Upper lobe of left lung (tissue), 6 donors: Measurements from ENCODE around the gene FCMR. TPM values are rescaled to one million over a fixed set of nuclear protein-coding genes. Genes with fewer than 3 reads are reported as not detected.
A peak's percentile ranks its signal among the peaks of the same experiment; 100 is the strongest.

Experiments
- ATAC-seq, 2 donors: fragments of 200-7000 bp; cut with Tn5 transposase; one replicate each; pipeline ENCODE4 v1.9.1; 2022; ENCODE audit warnings: mild to moderate bottlenecking in 2 of 2, moderate library complexity in 2 of 2; ENCODE audit not compliant: low FRiP score in 2 of 2
- DNase-seq, 2 donors: peaks; one replicate each; pipeline ENCODE4 v3.0.0-alpha.2; 2019 to 2020
- H3K27ac ChIP-seq, 4 donors: fragments of 200-600 bp; sonication (generic); one replicate each; pipeline ENCODE4 v1.5.1; 2016 to 2019
- H3K27me3 ChIP-seq, 4 donors: fragments of 200-600 bp; sonication (generic); one replicate each; pipeline ENCODE4 v1.5.1; 2017 to 2019
- H3K36me3 ChIP-seq, 4 donors: fragments of 200-600 bp; sonication (generic); one replicate each; pipeline ENCODE4 v1.5.1; 2016 to 2019
- H3K4me1 ChIP-seq, 4 donors: fragments of 200-600 bp; sonication (generic); one replicate each; pipeline ENCODE4 v1.5.1; 2018 to 2019
- H3K4me3 ChIP-seq, 4 donors: fragments of 200-600 bp; sonication (generic); one replicate each; pipeline ENCODE4 v1.5.1; 2017 to 2019; ENCODE audit warnings: mild to moderate bottlenecking in 2 of 4, moderate library complexity in 1 of 4
- H3K9me3 ChIP-seq, 4 donors: fragments of 200-600 bp; sonication (generic); one replicate each; pipeline ENCODE4 v1.5.1; 2018 to 2019
- EP300 ChIP-seq, 4 donors: sonication (generic); formaldehyde crosslinking; IDR thresholded peaks; one replicate each; pipeline ENCODE4 v1.5.1; 2017; ENCODE audit warnings: antibody characterized with exemption in 4 of 4, control low read depth in 2 of 4
- POLR2A ChIP-seq, 4 donors: fragments of 450-650 bp; IDR thresholded peaks; one replicate each; pipeline ENCODE4 v1.5.1; 2016 to 2017; ENCODE audit warnings: antibody characterized with exemption in 4 of 4, mild to moderate bottlenecking in 2 of 4
- POLR2AphosphoS5 ChIP-seq, 2 donors: sonication (generic); formaldehyde crosslinking; IDR thresholded peaks; one replicate each; pipeline ENCODE4 v1.5.1; 2017; ENCODE audit warnings: antibody characterized with exemption in 2 of 2
- WGBS, 2 donors: methylation state at CpG; one replicate each; pipeline ENCODE4 v1.1.5; 2017 to 2018; 5-methylcytosine and 5-hydroxymethylcytosine counted together
- total RNA-seq, 6 donors: library from RNA; depleted of rRNA in 4 of 6; stranded (reverse); fragments of >200 nt in 4 of 6; gene quantifications; one replicate each; pipeline versions ENCODE4 v1.1.0 to v1.2.1, GENCODE V29; 2016 to 2021
- TF ChIP-seq, protein P1 (sequence below), 6 experiments: fragments of 450-650 bp in 4 of 6; fragments of 200-600 bp in 2 of 6; sonication (generic) in 2 of 6; IDR thresholded peaks; one replicate each; pipeline ENCODE4 v1.5.1; 2016 to 2019; ENCODE audit warnings: antibody characterized with exemption in 6 of 6
- donor health status: DM: no; HTN: no; CAD: no; lungs with moderate emphysema.
- donor health status: DM: no; HTN: yes; CAD: no; lungs with severe emphysema.

FCMR gene
- total RNA-seq, 6 donors from 2014 or later = 4.3 to 13.6 (median 7.2) TPM

DNA sequence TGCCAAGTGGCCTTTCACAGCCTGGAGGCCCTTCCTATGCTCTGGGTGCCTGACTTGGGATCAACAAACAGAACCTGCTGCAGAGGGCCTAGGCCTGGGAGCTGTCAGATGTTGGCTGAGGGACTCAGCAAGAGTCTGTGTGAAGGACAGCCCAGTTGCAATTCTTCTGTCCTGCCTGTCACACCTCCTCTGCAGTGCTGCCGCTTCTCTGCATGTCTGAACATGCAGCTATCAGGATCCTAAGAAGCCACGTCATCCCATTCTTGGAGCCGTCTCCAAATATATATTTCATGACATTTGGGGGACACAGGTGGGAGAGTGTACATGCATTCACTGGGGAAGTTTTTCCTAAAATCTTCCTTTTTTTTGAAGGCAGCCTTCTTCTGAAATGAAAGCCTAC is 39.9 kb upstream of the FCMR start:
- H3K9me3 ChIP-seq = no peaks in the 10 kb centered on the region
- H3K4me1 ChIP-seq = peaks cover 0 to 7% (median 0%) of the 10 kb centered on the region in 4 donors
- TF ChIP-seq POLR2AphosphoS5 (IDR thresholded peaks at IDR 0.05) = no peak
- H3K27ac ChIP-seq = no peak overlapping the region
- no peak for DNase-seq
- H3K4me3 ChIP-seq = no peak overlapping the region
- WGBS, 2 donors = 77 to 88% methylated on average over 3 of the region's 3 CpGs
- no peaks in the 10 kb centered on the region for H3K27me3 ChIP-seq
- ATAC-seq = no peak
- no peaks in the 10 kb centered on the region for H3K36me3 ChIP-seq

DNA sequence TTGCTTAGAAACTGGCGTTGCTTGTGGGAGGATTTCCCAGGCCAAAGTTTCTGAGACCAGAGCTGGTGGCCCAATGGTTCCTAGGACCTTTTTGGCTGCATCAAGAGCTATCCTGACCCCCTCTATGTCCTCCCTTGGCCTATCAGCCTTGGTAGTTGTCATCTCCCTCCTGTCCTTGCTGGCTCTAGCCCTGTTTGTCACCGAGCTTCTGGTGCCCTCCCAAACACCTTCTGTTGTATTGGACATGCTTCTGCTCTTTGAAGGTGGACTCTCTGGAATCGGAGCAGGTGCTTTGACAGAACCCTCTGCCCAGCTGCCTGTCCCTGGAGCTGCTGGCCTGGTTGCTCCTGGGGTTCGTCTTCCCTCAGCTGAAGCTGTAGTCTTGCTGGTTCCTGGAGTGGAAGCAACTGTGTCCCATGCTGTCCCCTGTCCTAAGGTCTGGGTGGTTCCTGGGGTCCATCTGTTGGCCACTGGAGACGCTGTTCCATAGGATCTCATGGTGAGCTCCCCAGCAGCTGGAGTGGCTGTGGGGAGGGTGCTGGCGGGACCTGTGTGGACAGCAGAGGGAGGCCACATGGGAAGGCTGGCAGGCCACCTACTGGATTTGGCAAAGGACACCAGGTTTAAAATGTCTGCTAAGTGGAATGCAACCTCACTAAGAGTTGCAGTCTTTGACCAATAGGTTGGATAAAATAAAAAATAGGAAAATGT is 39.1 kb upstream of the FCMR start:
- ATAC-seq (no peak), DNase-seq (no peak)
- Histone ChIP-seq H3K4me3 (no peak overlapping the region), H3K36me3 (no peaks in the 10 kb centered on the region), H3K9me3 (no peaks in the 10 kb centered on the region), H3K27me3 (no peaks in the 10 kb centered on the region), H3K27ac (no peak overlapping the region), H3K4me1 (peaks cover 0 to 7% (median 2%) of the 10 kb centered on the region in 4 donors)
- WGBS, 2 donors = 80 to 93% methylated on average over 5 to 6 of the region's 6 CpGs
- TF ChIP-seq, protein P1, sequence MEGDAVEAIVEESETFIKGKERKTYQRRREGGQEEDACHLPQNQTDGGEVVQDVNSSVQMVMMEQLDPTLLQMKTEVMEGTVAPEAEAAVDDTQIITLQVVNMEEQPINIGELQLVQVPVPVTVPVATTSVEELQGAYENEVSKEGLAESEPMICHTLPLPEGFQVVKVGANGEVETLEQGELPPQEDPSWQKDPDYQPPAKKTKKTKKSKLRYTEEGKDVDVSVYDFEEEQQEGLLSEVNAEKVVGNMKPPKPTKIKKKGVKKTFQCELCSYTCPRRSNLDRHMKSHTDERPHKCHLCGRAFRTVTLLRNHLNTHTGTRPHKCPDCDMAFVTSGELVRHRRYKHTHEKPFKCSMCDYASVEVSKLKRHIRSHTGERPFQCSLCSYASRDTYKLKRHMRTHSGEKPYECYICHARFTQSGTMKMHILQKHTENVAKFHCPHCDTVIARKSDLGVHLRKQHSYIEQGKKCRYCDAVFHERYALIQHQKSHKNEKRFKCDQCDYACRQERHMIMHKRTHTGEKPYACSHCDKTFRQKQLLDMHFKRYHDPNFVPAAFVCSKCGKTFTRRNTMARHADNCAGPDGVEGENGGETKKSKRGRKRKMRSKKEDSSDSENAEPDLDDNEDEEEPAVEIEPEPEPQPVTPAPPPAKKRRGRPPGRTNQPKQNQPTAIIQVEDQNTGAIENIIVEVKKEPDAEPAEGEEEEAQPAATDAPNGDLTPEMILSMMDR (IDR thresholded peaks at IDR 0.05) = no peak
- no peak for TF ChIP-seq POLR2A (IDR thresholded peaks at IDR 0.05)
- no peak for TF ChIP-seq EP300 (IDR thresholded peaks at IDR 0.05)
- no peak for TF ChIP-seq POLR2AphosphoS5 (IDR thresholded peaks at IDR 0.05)

DNA sequence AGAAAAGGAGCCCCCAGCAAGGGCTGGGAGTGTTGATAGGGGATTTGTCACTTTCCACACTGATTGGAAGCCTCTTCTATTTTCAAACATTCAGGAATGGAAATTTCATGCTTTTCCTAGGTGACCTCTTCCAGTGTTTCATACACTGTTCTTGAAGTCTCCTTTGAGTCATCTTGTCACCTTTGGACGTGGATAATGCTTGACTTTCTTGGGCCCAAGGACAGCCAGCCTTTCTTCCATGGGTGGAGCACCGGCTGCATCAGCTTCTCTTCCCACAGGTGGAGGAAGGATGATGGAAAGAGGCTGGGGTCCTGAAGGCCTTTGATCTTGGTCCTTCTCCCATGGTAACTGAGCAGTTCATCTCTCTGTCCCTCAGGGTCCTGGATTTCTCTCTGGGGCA is 36.4 kb upstream of the FCMR start:
- Histone ChIP-seq H3K9me3 (no peaks in the 10 kb centered on the region), H3K27me3 (no peaks in the 10 kb centered on the region), H3K36me3 (no peaks in the 10 kb centered on the region), H3K4me3 (no peak overlapping the region), H3K4me1 (peaks cover 0 to 25% (median 11%) of the 10 kb centered on the region in 4 donors), H3K27ac (no peak overlapping the region)
- ATAC-seq = no peak
- TF ChIP-seq, protein P1 (IDR thresholded peaks at IDR 0.05) = no peak
- TF ChIP-seq POLR2AphosphoS5 (IDR thresholded peaks at IDR 0.05) = no peak
- TF ChIP-seq EP300 (IDR thresholded peaks at IDR 0.05) = no peak
- no peak for TF ChIP-seq POLR2A (IDR thresholded peaks at IDR 0.05)
- WGBS, 2 donors = 79 to 88% methylated on average over 2 of the region's 2 CpGs
- no peak for DNase-seq

DNA sequence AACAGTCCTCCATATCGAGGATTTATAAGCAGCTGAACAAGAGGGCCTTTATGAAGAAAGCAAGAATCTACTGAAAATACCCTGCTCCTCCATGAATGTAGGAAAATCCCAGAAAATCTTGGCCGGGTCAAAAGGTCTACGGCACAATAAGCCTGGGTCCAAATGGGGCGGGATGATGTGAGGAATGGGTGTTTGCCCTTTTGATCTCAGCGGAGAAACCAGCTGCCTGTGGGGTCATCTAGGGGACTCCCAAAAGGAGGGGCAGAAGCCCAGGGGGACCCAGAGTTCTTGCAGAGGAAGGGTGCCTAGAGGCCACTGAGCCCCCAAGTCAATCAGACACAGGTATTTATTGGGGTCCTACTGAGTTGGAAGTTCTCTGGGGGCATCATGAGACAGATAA is 35.9 kb upstream of the FCMR start:
- ATAC-seq (no peak), DNase-seq (no peak)
- no peaks in the 10 kb centered on the region for H3K9me3 ChIP-seq
- H3K27ac ChIP-seq = no peak overlapping the region
- no peak for TF ChIP-seq EP300 (IDR thresholded peaks at IDR 0.05)
- TF ChIP-seq POLR2A (IDR thresholded peaks at IDR 0.05) = no peak
- TF ChIP-seq, protein P1 (IDR thresholded peaks at IDR 0.05) = no peak
- no peak for TF ChIP-seq POLR2AphosphoS5 (IDR thresholded peaks at IDR 0.05)
- H3K4me1 ChIP-seq = peaks cover 0 to 27% (median 12%) of the 10 kb centered on the region in 4 donors
- H3K36me3 ChIP-seq = no peaks in the 10 kb centered on the region
- H3K27me3 ChIP-seq = no peaks in the 10 kb centered on the region
- H3K4me3 ChIP-seq = no peak overlapping the region
- 88 to 92% methylated on average over 5 of the region's 5 CpGs for WGBS, 2 donors

DNA sequence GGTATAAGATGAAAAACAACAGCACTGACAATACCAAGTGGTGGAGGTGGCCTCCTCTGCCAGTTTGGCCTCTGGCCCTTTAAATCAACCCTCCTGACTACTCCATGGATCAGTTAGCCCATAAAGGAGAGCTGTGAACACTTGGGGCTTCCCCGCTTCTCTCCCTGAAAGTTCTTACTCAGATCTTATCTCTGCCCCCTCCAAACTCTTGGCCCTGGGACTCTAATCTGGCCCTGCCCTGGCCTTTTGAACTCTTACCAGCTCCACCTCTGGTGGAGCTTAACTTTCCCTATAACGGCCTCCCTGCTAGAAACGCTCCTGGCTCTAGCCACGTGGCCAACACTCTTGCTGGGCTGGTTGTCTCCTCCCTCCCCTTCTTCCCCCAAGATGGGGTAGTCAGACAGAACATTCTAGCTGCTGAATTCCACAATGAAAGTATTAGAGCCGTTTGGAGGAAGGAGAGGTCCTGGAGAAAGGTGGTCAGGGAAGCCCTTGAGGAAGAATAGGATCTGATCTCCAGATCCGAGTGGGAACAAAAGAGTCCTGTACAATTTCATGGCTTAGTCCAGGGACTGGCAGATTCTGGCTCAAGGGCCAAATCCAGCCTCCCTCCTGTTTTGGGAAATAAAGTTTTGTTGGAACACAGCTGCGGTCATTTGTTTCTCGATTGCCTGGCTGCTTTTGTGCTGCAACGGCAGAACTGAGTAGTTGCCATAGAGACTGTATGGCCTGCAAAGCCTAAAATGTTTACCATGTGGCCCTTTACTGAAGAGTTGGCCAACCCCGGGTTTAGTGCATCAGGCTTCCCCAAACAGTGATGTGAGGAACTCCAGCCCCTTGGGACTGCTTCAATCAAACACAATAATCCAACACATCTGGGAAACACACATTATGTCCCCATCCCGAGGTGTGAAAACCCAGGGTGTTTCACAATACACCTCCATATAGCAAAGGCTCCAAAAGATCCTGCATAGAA is 34.0 kb upstream of the FCMR start:
- peak; percentile 20 to 41 for ATAC-seq
- Histone ChIP-seq H3K4me1 (peaks cover 0 to 36% (median 13%) of the 10 kb centered on the region in 4 donors), H3K4me3 (no peak overlapping the region), H3K36me3 (no peaks in the 10 kb centered on the region), H3K9me3 (no peaks in the 10 kb centered on the region), H3K27ac (peak overlapping the region in 2 of 4 donors; percentile 27 to 55), H3K27me3 (no peaks in the 10 kb centered on the region)
- DNase-seq = peak in 1 of 2 donors; percentile 81
- TF ChIP-seq EP300 (IDR thresholded peaks at IDR 0.05) = no peak
- no peak for TF ChIP-seq POLR2AphosphoS5 (IDR thresholded peaks at IDR 0.05)
- no peak for TF ChIP-seq POLR2A (IDR thresholded peaks at IDR 0.05)
- TF ChIP-seq, protein P1 (IDR thresholded peaks at IDR 0.05) = no peak
- 51 to 53% methylated on average over 11 of the region's 11 CpGs for WGBS, 2 donors
